ENCODE results near the gene PRKG1. TPM values are rescaled to one million over a fixed set of nuclear protein-coding genes. Genes with fewer than 3 reads are reported as not detected.

PRKG1 gene
- total and polyA plus RNA-seq, 8 donors, result 1.2 to 9.6 (median 2.9) TPM

DNA sequence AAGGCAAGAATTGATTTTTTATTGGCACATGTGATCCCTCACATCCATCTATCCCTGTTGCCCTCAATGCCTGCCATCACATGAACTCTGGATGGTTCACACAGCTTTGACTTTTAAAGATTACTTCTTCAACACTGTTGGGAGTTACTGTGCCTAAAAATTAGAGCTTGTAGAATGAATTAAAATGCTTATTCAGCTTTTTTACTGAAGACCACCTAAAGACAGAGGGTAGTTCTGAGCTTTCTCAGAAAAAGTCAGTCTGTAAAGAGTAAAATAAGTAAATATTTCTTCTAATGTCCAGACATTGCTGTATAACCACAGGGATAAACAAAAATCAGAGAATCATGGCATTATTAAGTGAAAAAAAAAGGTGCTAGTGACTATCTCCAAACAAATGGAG lies 718.4 kb downstream of the PRKG1 start:
- Histone ChIP-seq H3K9me3 (no peaks in the 10 kb centered on the region), H3K27ac (no peak overlapping the region), H3K4me1 (no peaks in the 10 kb centered on the region), H3K27me3 (no peaks in the 10 kb centered on the region), H3K36me3 (no peaks in the 10 kb centered on the region), H3K4me3 (no peak overlapping the region)
- DNase-seq (no peak), ATAC-seq (no peak), FAIRE-seq (no peak)
- intact Hi-C loops (cut with DNase I), result no loop called here
- TF ChIP-seq, protein P1, sequence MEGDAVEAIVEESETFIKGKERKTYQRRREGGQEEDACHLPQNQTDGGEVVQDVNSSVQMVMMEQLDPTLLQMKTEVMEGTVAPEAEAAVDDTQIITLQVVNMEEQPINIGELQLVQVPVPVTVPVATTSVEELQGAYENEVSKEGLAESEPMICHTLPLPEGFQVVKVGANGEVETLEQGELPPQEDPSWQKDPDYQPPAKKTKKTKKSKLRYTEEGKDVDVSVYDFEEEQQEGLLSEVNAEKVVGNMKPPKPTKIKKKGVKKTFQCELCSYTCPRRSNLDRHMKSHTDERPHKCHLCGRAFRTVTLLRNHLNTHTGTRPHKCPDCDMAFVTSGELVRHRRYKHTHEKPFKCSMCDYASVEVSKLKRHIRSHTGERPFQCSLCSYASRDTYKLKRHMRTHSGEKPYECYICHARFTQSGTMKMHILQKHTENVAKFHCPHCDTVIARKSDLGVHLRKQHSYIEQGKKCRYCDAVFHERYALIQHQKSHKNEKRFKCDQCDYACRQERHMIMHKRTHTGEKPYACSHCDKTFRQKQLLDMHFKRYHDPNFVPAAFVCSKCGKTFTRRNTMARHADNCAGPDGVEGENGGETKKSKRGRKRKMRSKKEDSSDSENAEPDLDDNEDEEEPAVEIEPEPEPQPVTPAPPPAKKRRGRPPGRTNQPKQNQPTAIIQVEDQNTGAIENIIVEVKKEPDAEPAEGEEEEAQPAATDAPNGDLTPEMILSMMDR (IDR thresholded peaks at IDR 0.05), result no peak

DNA sequence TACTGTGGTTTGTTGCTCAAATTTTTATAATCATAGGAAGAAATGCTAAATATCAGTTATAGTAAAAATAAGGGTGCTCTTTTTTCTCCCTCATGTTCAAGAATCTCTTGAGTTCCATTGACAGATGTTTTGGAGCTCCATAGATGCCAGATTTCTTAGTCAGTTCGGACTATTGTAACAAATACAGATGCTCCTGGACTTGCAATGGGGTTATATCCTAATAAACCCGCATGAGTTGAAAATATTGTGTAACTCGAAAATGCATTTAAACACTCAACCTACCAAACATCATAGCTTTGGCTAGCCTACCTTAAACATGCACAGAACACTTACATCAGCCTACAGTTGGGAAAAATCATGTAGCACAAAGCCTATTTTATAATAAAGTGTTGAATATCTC lies 725.8 kb downstream of the PRKG1 start:
- intact Hi-C loops (cut with DNase I), result no loop called here
- Histone ChIP-seq H3K4me3 (no peak overlapping the region), H3K27ac (no peak overlapping the region), H3K27me3 (no peaks in the 10 kb centered on the region), H3K9me3 (no peaks in the 10 kb centered on the region), H3K36me3 (no peaks in the 10 kb centered on the region), H3K4me1 (no peaks in the 10 kb centered on the region)
- ATAC-seq (no peak), DNase-seq (no peak), FAIRE-seq (no peak)
- TF ChIP-seq, protein P1 (IDR thresholded peaks at IDR 0.05), result no peak
- 79 to 83% methylated on average over 3 of the region's 3 CpGs for WGBS, 2 donors

DNA sequence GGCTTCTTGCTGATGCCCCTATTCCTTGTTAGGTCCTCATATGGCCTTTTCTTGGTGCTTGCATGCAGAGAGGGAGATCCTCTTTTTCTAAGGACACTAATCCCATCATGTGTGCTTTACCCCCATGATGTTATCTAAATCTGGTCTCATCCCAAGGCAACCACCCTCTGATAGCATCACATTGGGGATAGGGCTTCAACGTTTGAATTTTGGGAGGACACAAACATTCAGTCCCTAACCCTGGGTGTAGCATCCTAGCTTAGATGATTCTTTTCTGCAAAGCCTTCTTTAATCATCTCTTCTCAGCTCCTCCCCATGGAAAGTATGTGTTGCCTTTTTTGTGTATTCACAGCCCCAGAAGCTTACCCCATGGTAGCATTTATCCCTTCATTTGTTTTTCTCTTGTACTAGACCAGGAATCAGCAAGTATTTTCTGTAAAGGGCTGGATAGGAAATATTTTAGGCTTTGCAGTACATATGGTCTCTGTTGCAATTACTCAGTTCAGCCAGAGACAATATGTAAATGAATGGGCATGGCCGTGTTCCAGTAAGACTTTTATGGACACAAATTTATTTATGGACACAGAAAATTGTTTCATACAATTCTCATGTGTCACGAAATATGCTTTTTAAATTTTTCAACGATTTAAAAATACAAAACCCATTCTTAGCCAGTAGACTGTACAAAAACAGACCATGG lies 726.6 kb downstream of the PRKG1 start:
- intact Hi-C loops (cut with DNase I), result no loop called here
- no peaks in the 10 kb centered on the region for H3K9me3 ChIP-seq
- TF ChIP-seq, protein P1 (IDR thresholded peaks at IDR 0.05), result no peak
- FAIRE-seq, result no peak
- H3K27me3 ChIP-seq, result no peaks in the 10 kb centered on the region
- H3K4me3 ChIP-seq, result no peak overlapping the region
- no peaks in the 10 kb centered on the region for H3K4me1 ChIP-seq
- H3K27ac ChIP-seq, result no peak overlapping the region
- WGBS, 2 donors, result 74 to 78% methylated on average over 4 of the region's 4 CpGs
- no peak for DNase-seq
- H3K36me3 ChIP-seq, result no peaks in the 10 kb centered on the region
- ATAC-seq, result no peak

DNA sequence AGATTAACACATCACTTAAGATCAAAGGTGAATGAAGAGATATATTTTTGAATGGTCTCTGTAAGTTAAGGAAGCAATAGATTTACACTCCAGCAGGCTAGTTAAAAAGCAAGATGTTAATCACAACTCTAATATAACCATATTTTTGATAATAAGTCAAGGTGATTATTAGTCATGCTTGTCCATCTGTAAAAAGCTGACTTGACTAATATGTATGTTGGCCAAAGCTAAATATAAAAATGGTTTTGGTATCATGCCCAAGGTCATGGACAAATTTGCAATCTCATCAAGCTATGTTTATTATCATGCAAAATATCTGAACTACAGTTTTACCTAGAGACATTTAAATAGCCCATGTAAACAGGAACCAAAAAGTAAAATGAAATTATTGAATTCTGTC lies 727.7 kb downstream of the PRKG1 start:
- H3K9me3 ChIP-seq, result no peaks in the 10 kb centered on the region
- TF ChIP-seq, protein P1 (IDR thresholded peaks at IDR 0.05), result no peak
- H3K4me1 ChIP-seq, result no peaks in the 10 kb centered on the region
- no peak for FAIRE-seq
- no peak overlapping the region for H3K27ac ChIP-seq
- H3K27me3 ChIP-seq, result no peaks in the 10 kb centered on the region
- ATAC-seq, result no peak
- H3K4me3 ChIP-seq, result no peak overlapping the region
- H3K36me3 ChIP-seq, result no peaks in the 10 kb centered on the region
- intact Hi-C loops (cut with DNase I), result no loop called here
- DNase-seq, result no peak

DNA sequence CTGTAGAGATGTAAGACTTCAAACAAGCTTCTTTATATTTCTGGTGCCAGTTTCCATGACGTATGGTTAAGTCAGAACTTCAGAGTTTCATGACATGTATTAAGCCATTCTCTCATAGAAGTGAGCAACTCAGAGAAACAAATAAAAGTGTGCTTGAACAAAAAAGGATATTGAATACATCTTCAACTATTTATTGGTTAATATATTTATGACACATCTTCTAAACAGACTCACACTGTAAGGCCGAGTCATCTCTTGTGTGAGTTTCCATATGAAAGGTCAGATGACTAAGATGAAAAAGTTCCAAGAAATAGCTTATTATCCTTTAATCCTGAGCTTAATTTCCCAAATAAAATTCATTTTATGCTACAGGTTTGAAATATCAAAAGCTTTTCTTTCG lies 730.6 kb downstream of the PRKG1 start:
- H3K36me3 ChIP-seq, result no peaks in the 10 kb centered on the region
- H3K4me1 ChIP-seq, result no peaks in the 10 kb centered on the region
- no peaks in the 10 kb centered on the region for H3K27me3 ChIP-seq
- H3K9me3 ChIP-seq, result no peaks in the 10 kb centered on the region
- TF ChIP-seq, protein P1 (IDR thresholded peaks at IDR 0.05), result no peak
- ATAC-seq (no peak), FAIRE-seq (no peak), DNase-seq (no peak)
- WGBS, 2 donors, result 81 to 89% methylated on average over 3 of the region's 3 CpGs
- no peak overlapping the region for H3K4me3 ChIP-seq
- intact Hi-C loops (cut with DNase I), result no loop called here
- no peak overlapping the region for H3K27ac ChIP-seq
